ENCODE results near the gene TMEM184C. TPM values are rescaled to one million over a fixed set of nuclear protein-coding genes. Genes with fewer than 3 reads are reported as not detected.
A peak's percentile ranks its signal among the peaks of the same experiment; 100 is the strongest.

The TMEM184C gene
- total RNA-seq, 1 donor from 2014 or later = 49.8 TPM

DNA sequence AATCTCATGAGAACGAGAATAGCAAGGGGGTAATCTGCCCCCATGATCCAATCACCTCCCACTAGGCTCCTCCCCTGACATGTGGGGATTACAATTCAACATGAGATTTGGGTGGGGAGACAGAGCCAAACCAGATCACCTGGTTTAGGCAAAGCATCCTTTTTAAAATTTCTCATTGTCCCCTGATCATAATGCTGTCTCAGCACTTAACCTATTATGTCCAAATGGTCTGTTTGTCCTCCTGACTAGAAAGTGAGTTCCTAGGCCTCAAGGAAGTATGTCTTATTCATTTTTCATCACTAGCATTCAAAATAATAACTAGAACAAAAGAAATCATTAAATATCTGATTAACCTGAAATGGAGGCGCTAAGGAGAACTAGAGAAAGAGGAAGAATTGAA is 74.6 kb downstream of the TMEM184C start:
- no peak overlapping the region for H3K27ac Mint-ChIP-seq
- no peaks in the 10 kb centered on the region for H3K9me3 Mint-ChIP-seq (ENCODE audit: low read depth)
- H3K36me3 Mint-ChIP-seq (ENCODE audit: insufficient read depth) = no peaks in the 10 kb centered on the region
- no peaks in the 10 kb centered on the region for H3K4me1 Mint-ChIP-seq (ENCODE audit: low read depth)
- H3K27me3 Mint-ChIP-seq = no peaks in the 10 kb centered on the region
- TF ChIP-seq, protein P1, sequence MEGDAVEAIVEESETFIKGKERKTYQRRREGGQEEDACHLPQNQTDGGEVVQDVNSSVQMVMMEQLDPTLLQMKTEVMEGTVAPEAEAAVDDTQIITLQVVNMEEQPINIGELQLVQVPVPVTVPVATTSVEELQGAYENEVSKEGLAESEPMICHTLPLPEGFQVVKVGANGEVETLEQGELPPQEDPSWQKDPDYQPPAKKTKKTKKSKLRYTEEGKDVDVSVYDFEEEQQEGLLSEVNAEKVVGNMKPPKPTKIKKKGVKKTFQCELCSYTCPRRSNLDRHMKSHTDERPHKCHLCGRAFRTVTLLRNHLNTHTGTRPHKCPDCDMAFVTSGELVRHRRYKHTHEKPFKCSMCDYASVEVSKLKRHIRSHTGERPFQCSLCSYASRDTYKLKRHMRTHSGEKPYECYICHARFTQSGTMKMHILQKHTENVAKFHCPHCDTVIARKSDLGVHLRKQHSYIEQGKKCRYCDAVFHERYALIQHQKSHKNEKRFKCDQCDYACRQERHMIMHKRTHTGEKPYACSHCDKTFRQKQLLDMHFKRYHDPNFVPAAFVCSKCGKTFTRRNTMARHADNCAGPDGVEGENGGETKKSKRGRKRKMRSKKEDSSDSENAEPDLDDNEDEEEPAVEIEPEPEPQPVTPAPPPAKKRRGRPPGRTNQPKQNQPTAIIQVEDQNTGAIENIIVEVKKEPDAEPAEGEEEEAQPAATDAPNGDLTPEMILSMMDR (IDR thresholded peaks at IDR 0.05; ENCODE audit: unreplicated experiment) = no peak
- no peak overlapping the region for H3K4me3 Mint-ChIP-seq (ENCODE audit: low read depth)
- no peak for DNase-seq (ENCODE audit: low spot score, unreplicated experiment)

DNA sequence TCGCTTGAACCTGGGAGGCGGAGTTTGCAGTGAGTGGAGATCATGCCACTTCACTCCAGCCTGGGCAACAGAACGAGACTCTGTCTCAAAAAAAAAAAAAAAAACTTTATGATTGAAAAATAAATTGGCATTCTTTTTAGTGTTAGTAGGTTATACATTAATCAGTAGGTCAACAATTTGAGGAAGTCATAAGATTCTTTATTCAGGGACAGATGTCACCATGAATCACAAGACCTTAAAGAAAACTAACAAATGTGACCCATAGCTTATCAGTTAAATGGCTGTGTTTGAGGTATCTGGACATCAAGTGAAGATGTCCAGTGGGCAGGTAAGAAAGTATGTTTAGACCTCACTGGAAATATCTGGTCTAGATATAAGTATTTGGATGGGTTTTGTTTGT is 76.0 kb downstream of the TMEM184C start:
- no peaks in the 10 kb centered on the region for H3K36me3 Mint-ChIP-seq (ENCODE audit: insufficient read depth)
- DNase-seq (ENCODE audit: low spot score, unreplicated experiment) = no peak
- H3K4me3 Mint-ChIP-seq (ENCODE audit: low read depth) = no peak overlapping the region
- H3K27ac Mint-ChIP-seq = no peak overlapping the region
- TF ChIP-seq, protein P1 (IDR thresholded peaks at IDR 0.05; ENCODE audit: unreplicated experiment) = no peak
- H3K9me3 Mint-ChIP-seq (ENCODE audit: low read depth) = no peaks in the 10 kb centered on the region
- H3K4me1 Mint-ChIP-seq (ENCODE audit: low read depth) = no peaks in the 10 kb centered on the region
- no peaks in the 10 kb centered on the region for H3K27me3 Mint-ChIP-seq

DNA sequence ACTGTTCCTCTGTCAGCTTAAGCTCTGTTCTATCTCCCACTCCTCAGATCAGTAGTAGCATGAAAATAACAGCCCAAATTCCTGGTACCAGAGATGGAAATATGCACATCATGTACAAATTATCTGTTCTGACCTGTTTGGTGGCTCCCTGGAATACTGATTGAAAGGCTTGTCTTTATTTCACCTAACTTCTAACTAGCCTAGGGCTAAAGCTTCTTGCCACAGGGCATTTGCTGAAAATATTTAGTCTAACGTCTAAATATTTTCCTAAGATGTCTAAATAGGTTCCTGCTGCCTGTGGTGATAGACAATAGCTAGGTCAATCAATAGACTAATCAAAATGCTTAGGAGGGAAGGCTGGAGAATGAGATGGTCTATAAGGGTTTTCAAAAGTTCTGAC is 79.7 kb downstream of the TMEM184C start:
- H3K27ac Mint-ChIP-seq = no peak overlapping the region
- H3K27me3 Mint-ChIP-seq = no peaks in the 10 kb centered on the region
- H3K4me3 Mint-ChIP-seq (ENCODE audit: low read depth) = no peak overlapping the region
- TF ChIP-seq, protein P1 (IDR thresholded peaks at IDR 0.05; ENCODE audit: unreplicated experiment) = no peak
- no peaks in the 10 kb centered on the region for H3K4me1 Mint-ChIP-seq (ENCODE audit: low read depth)
- no peaks in the 10 kb centered on the region for H3K36me3 Mint-ChIP-seq (ENCODE audit: insufficient read depth)
- no peak for DNase-seq (ENCODE audit: low spot score, unreplicated experiment)
- peaks cover 3% of the 10 kb centered on the region for H3K9me3 Mint-ChIP-seq (ENCODE audit: low read depth)

DNA sequence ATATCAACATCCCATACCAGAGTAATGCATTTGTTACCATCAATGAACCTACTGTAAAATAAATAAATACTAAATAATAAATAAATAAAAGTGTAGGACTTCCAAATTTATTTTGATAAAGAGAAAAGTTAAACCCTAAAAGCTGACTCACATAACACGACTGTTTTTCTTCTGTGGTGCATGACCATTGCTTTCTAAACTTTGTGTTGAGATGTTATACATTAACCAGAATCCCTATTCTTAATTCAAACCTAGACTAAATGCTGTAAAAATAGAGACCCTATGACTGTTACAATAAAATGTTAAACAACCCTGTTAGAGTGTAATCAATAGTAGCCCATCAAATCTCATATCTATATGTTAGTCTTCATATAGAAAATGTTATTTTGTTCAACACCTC is 87.6 kb downstream of the TMEM184C start:
- H3K36me3 Mint-ChIP-seq (ENCODE audit: insufficient read depth) = no peaks in the 10 kb centered on the region

DNA sequence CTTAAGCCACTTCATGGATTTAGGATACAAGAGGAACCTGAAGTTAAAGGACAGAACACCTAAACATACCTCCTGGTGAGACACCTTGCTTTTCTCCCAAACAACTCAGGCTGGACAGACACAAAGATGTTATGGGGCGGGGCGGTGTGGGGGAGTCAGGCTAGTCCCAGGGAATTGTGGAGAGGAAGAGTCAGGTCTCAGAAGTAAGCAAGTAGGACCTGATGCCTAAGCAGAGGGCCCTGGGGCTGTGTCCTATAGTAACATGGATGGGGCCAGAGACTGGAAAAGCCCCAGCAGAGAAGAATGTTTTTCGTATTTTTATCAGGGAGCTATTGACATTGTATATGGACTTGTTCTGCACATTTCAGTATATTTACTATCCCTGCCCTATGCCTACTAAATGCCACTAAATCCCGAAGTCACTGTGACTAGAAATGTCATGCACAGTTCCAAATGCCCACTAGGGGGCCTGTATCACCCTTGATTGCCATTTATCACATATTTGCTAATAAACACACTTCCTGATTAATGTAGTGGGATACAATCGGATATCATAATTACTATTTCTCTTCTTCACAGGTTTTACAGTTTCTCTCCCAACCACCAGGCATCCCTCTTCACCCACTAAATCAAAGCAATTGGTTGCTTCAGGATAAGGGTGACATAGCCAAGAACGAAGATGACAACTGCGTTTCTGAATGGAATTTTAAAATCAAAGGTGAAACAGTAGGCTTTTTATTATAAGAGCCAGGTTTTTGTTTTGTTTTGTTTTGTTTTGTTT is 90.9 kb downstream of the TMEM184C start:
- H3K27ac Mint-ChIP-seq = no peak overlapping the region
- H3K36me3 Mint-ChIP-seq (ENCODE audit: insufficient read depth) = no peaks in the 10 kb centered on the region
- H3K4me1 Mint-ChIP-seq (ENCODE audit: low read depth) = no peaks in the 10 kb centered on the region
- no peak for DNase-seq (ENCODE audit: low spot score, unreplicated experiment)
- H3K27me3 Mint-ChIP-seq = peaks cover under 1% of the 10 kb centered on the region
- TF ChIP-seq, protein P1 (IDR thresholded peaks at IDR 0.05; ENCODE audit: unreplicated experiment) = peak; percentile 92
- no peaks in the 10 kb centered on the region for H3K9me3 Mint-ChIP-seq (ENCODE audit: low read depth)
- H3K4me3 Mint-ChIP-seq (ENCODE audit: low read depth) = no peak overlapping the region

More for the DNA sequence above, 87.6 kb downstream of the TMEM184C start:
- no peaks in the 10 kb centered on the region for H3K4me1 Mint-ChIP-seq (ENCODE audit: low read depth)
- no peak for DNase-seq (ENCODE audit: low spot score, unreplicated experiment)
- H3K27me3 Mint-ChIP-seq = no peaks in the 10 kb centered on the region
- TF ChIP-seq, protein P1 (IDR thresholded peaks at IDR 0.05; ENCODE audit: unreplicated experiment) = no peak
- no peak overlapping the region for H3K27ac Mint-ChIP-seq
- H3K4me3 Mint-ChIP-seq (ENCODE audit: low read depth) = no peak overlapping the region
- peaks cover 3% of the 10 kb centered on the region for H3K9me3 Mint-ChIP-seq (ENCODE audit: low read depth)
